ENCODE results near the gene ACAD9.

DNA sequence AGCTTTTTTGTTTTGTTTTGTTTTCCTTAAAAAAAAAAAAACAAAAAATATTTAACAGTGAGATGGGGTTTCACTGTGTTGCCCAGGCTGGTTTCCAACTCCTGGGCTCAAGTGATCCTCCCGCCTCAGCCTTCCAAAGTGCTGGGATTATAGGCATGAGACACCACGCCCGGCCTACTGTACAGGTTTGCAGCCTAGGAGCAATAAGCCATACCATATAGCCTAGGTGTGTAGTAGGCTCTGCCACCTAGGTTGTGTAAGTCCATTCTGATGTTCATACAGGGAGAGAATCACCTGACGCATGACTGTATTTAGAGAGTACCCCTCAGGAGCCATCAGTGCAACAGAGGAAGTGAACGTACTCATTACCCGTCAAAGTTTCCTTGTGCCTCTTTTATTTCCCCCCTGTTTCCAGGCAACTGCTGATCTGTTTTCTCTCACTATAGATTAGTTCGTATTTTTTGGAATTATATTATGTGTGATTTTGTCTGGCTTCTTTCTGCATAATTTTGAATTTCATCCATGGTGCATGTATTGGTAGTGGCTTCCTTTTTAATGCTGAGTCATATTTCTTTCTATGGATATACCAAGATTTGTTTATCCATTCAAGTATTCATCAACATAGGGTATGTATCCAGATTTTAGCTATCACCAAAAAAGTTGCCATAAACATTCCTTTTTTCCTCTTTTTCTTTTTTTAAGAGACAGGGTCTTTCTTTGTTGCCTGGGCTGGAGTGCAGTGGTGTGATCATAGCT, 9.9 kb downstream of the ACAD9 start:
- TF ChIP-seq, protein P1, sequence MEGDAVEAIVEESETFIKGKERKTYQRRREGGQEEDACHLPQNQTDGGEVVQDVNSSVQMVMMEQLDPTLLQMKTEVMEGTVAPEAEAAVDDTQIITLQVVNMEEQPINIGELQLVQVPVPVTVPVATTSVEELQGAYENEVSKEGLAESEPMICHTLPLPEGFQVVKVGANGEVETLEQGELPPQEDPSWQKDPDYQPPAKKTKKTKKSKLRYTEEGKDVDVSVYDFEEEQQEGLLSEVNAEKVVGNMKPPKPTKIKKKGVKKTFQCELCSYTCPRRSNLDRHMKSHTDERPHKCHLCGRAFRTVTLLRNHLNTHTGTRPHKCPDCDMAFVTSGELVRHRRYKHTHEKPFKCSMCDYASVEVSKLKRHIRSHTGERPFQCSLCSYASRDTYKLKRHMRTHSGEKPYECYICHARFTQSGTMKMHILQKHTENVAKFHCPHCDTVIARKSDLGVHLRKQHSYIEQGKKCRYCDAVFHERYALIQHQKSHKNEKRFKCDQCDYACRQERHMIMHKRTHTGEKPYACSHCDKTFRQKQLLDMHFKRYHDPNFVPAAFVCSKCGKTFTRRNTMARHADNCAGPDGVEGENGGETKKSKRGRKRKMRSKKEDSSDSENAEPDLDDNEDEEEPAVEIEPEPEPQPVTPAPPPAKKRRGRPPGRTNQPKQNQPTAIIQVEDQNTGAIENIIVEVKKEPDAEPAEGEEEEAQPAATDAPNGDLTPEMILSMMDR (IDR thresholded peaks at IDR 0.05) = no peak
- TF ChIP-seq POLR2A (IDR thresholded peaks at IDR 0.05) = no peak
